GM21515 (cell line): ENCODE results near the gene LRCH1.
A peak's percentile ranks its signal among the peaks of the same experiment; 100 is the strongest.

Experiments used
- ATAC-seq: cut with Tn5 transposase; IDR thresholded peaks from one replicate; pipeline ENCODE4 v1.9.1; 2021; ENCODE audit not compliant: unreplicated experiment

Gene LRCH1

DNA sequence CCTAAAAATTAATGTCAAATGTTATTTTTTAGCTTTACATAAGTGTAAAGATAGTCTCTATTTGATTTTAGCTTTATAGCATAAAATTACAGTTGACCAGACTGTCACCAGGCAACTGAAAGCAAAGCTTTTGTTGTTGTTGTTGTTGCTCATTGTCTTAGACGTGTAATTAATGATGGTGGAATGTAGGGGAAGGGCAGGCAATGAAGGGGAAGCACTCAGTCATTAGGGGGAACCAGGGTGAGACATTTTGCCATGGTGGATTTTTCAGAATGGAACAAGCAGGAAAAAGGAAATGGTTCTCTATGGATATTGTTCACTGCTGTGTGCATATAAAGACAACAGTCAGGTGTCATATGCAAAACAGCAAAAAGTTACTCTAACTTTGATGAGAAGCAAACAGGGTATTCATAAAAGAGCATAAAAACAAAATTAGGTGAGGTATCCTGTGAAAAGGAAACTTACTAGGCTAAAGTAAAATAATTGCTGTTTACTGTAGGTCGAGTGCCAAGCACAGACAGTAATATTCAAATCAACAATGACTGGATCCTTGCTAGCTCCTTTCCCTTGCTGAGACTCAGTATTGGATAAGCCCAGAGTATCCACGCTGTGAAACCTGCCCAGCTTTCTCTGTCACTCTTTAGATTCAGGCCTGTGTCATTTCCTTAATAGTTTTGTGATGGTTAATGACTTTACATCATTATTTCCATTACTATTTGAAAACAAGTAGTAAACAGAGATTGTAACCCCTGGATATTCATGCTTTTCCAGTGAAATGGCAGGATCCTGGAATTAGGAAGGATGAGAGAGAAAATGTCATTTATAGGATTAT, 110.5 kb downstream of the LRCH1 start:
- ATAC-seq = no peak

GRCh38 chr13:46664195-46664594, 111.2 kb downstream of the LRCH1 start:
- ATAC-seq = no peak

DNA sequence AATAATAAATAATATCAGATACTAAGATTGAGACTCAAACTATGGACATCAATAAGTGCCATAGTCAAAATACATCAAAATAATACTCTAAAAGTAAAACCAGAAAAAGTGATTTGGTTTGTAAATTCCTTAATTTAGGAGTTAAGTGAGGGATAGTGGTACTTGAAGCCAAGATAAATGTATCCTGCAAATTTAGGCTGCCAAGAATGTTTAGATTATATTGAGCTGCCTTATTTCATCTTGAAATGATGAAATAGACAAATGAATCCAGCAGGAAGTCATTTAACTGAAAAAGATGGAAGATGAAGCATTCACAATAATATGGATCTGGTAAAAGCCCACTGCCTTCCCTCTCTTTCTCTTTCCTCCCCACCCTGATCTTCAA, 112.3 kb downstream of the LRCH1 start:
- ATAC-seq = no peak

- no peak for ATAC-seq
Observed at GRCh38 chr13:46665633-46666482, 112.9 kb downstream of the LRCH1 start.

DNA sequence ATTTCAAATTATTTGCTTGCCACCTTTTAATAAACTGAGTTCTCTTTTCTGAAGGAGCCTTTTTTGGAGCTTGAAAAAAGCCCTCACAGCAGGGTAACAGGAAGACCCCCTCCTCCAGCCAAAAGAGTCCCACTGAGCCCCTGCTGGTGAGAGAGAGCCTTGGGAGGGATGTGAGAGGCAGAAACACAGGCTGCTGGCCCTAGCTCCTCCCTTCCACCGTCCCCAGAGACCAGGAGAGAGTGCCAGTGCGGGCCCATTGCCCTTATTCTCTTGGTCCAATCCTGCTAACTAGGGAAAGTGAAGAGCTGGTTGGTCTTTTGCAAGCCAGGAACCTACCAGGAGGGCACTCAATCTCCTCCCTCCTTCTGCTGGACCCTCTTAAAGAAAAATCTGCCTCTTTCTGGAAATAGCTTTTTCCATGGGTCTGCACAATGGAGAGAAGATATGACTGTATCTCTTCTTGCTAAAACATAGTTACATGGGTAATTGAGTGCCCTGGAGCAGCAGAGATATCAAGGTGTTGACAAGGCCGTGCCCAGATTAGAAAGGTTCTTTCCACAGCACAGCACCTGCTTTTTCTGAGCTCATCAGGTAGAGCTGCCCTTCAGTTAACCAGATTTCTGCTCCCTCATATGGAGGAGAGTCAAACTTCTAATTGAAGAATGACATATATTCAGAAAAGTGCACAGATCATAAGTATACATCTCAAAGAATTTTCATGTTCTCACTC, 113.9 kb downstream of the LRCH1 start:
- ATAC-seq = no peak

GRCh38 chr13:46667687-46668281, 114.8 kb downstream of the LRCH1 start:
- ATAC-seq = peak; percentile 54

DNA sequence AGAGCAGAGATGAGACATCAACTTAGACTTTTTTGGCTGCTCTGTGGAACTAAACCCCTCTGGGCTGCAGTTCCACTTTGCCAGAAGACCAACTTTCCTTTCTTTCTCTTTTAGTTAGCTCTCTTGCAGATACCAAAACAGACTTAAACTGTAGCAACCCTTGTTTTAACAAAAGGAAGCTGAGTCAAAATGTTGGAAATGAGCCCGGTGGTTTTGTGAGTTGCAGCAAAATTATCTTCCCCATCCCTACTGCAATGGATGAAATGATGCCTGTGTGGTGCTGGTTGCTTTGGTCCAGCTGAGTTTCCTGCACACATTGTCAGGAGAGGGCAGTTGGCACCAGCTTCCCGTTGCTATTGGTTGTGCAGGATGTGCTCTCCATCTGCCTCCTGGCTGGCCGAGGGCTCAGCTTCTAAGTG, 115.3 kb downstream of the LRCH1 start:
- peak; percentile 13 for ATAC-seq

DNA sequence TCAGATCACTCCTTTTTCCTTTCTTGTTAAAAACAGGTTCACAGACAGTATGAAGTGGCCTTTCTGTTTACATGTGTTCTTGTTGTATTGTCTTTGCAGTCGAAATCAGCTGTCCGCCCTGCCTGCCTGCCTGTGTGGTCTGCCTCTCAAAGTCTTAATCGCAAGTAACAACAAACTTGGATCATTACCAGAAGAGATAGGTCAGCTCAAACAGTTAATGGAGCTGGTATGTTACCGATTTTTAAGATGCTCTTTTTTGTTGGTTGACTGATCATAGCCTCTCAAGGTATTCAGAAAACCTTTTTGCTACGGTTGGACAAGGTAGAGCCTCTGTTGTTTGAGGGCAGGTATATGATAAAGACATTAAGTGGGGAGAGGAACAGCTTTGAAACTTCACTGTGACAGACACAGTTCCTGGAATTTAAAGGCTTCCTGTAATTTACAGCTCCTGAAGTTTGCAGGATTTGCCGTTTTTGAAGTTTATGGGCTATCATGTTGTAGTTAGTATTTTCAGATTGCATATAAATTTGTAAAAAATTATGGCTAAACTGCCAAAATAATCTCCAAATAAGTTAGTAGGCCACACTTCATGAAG, 116.1 kb downstream of the LRCH1 start:
- no peak for ATAC-seq

DNA sequence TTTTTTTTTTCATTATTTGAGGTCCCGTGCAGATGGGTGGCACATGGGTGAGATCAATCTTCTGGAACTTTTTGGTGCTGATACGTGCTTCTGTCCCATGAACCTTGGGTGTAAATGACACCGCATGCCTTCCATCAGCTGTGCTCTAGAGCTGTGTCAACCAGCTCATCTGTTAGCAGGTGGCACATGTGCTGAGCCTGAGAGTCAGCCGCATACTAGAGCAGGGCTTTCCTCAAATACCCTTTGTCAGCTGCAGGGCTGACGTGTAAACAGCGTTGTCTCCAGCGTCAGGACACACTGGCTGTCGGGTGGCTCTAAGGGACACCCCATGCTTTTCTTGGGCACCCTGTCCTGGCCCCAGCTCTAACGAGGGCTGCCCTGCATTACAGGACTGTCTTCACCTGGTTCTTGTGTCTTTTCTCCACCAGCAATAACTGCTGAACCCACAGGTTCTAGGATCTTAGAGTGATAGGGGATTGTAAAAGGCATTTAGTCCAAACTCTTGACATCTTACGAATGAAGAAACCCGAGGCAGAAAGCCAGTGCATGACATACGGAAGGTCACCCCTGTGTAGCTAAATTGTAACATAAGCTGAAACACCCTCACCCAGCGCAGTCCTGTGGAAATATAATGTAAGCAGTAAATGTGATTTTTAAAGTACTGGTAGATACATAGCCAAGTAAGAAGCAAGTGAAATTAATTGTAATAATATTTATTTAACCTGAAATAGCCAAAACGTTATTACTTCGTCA, 119.5 kb downstream of the LRCH1 start:
- no peak for ATAC-seq

DNA sequence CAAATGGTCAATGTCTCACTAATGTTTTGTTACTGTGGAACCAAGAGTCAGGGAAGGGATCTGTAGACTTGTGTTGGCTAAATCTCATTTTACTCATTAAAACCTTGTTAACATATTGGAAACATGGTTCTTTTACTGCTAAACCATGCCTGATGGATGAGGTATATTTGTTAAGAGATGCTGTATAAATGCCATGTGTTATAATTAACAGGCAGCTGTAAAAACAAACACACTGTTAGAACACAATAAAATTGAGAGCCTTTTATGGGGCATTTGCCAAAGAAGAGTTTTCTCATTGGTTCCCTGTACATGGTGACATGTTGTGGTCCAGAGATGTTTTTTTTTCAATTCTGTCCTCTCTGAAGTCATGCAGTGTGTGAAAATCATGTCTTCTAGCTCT, 122.0 kb downstream of the LRCH1 start:
- no peak for ATAC-seq

DNA sequence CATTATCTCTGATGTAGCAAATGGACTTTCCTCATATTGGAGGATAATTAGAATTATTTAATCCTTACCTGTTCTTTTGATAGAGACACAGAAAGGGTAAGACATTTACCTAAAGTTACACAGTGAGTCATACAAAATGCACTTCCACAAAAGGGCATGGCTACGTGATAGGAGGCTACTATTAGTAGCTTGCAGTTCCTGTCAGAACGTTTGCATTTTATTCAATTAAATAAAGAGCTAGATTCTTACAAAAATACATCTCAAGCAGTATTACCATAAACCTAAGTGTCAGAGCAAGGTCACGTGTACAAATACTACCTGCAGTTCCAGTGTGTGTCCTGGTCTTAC, 123.4 kb downstream of the LRCH1 start:
- ATAC-seq = no peak

DNA sequence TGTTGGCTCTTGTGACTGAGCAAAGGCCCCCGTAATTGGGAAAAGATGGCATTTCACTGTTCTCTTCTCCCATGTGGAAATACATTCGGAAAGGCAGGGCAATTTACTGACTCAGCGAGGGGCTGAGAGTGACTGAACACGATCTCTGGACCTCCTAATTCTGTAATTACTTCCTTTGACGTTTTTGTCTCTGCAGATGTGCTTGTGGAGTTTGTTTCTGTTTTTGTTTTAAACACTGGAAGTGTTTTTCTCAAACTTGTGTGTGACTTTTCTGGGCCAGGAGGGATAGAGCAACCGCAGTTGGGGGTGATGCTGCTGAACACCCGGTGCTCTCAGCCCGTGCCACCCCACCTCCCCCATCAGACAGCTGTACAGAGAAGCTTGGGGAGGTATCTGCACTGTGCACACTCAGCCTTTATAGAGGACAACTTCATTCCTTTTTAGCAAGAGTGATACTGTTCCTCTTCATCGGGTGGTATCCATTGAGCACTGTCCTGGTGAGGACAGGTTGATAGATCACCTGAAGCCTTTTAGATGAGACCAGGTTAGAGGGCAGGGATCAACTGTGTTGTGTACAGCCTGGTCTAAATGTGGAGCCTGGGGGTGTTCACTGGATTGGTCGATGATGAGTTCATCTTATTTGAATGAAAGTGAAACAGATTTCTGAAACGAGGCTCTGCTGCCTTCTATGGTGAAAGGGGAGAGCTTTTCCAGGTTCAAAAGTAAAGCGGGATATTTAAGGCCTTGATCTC, 126.6 kb downstream of the LRCH1 start:
- ATAC-seq = peak; percentile 84

DNA sequence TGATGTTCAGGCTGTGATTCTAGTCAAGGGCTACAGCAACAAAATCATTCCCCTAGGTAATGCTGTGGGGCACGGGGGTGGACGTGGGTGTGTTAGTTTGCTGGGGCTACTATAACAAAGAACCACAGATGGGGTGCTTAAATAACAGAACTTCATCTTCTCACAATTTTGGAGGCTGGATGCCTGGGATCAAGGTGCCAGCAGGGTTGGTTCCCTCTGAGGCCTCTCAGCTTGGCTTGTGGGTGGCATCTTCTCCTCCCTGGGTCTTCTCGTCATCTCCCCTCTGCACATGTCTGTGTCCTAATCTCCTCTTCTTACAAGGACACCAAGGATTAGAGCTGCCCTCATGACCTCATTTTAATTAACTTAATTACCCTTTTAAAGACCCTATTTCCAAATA, 129.0 kb downstream of the LRCH1 start:
- no peak for ATAC-seq

DNA sequence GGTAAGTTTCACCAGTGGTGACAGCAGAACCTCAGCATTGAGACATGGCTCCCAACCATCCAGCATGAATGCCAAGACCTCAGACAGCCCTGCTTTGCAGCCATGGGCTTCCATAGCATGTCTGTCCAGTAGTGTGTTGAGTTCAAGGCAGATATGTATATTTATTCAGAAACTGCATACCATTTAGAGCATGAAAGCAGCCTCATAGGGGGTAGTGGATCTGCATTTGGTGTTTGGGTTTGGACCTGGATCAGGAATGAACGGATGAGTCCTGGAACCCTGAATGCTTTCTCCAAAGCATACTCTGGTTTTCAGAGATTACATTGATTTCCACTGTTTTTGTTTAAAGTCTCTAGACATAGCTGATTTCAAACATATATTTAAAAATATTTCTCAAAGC, 129.7 kb downstream of the LRCH1 start:
- ATAC-seq = no peak

GRCh38 chr13:46683676-46684260, 130.8 kb downstream of the LRCH1 start:
- ATAC-seq = no peak

DNA sequence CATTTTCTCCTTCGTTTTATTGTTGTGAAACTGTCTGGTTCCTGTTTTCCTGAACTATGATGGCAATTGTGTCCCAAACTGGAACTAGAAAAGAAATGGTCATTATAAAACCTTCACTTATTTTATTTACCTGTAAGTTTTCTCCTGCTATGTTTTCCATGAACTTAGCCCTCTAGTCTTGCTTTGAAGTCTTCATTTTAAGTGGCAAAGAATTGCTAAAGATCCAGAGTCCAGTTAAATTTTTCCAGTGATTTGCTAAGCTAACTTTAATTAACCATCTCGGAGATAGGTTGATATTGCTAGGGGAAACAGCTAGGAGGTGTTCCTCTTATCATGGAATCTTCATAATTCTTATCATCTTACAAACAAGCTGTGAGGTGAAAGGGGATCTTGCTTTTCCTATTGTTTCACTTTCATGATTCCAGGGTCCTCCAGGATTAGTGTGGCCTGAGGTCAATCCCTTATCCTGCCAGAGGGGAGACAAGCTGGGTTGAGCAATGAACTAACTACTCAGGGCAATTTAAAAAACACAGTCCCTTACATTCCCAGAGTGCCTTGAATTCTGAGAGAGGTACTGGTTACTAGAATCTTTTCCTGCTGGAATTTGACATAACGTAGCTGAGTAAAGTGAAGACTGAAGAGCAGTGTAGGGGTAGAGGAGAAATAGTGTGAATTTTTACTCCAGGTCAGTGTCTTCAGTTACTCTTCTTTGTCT, 131.5 kb downstream of the LRCH1 start:
- no peak for ATAC-seq

DNA sequence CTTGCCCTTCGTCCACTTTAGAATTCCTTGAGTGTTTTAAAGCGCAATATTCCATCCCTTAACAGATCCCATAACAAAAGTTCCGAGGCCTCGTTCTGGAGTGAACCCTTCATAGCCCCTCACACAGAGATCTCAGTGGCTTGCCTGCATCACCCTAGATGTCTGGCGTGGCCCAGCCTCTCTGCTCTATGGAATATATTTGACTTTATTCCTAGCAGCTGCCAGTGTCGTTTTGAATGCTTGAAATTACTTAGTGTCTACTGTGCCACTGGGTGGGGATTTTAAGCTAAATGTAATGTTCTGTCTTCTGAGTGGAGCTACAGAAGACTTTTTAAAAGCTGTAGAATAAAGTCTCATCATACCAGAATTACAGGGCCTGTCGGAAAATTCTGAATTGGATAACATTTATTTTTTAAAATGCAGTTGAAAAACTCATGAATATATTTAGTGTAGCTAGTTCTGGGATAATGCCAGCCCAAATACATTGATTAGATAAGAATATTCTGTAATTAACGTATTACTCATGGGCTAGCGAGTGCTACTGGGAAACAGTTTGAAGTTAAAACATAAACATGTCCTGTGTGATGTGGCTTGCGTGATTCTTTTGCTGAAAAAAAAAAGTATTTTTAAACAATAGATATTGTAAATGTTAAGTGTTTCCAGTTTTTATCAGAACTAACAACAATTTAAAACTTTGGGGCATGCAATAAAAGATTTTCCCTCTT, 132.2 kb downstream of the LRCH1 start:
- ATAC-seq = no peak

DNA sequence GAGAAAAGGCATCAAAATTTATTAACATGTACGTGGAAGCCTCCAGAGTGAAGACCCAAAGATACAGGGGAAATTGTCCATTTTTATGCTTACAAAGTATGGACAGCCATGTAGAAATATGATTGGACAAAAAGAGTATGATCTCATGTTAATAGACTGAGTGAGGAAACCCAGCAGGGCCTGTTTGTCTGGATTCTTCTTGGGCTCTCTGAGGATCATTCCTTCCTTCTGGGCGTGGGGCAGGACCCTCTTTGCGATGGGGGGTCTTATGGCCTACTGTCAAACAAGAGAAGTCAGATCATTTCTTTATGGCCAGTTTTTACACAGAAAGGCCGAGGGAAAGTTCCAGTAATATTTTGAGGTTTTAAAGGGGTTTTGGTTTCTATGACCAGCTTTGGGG, 133.2 kb downstream of the LRCH1 start:
- ATAC-seq = no peak
